Subcutaneous abdominal adipose tissue (tissue), 5 donors: ENCODE results near the gene POU2F2.
A peak's percentile ranks its signal among the peaks of the same experiment; 100 is the strongest.

Source experiments
- H3K27ac ChIP-seq: one replicate; pipeline ENCODE4 v1.7.0; 2013; ENCODE audit warnings: low read depth, mild to moderate bottlenecking, inconsistent platforms, low read length, moderate library complexity
- H3K27me3 ChIP-seq, 5 donors: one replicate each; pipeline ENCODE4 v1.7.0; 2013; ENCODE audit warnings: low read length in 5 of 5, inconsistent platforms in 1 of 5; ENCODE audit not compliant: control insufficient read depth in 5 of 5, insufficient read depth in 4 of 5
- H3K36me3 ChIP-seq, 5 donors: one replicate each; pipeline ENCODE4 v1.7.0; 2013; ENCODE audit warnings: low read length in 5 of 5; ENCODE audit not compliant: control insufficient read depth in 5 of 5, insufficient read depth in 5 of 5
- H3K4me1 ChIP-seq, 5 donors: one replicate each; pipeline ENCODE4 v1.7.0; 2013; ENCODE audit warnings: low read length in 5 of 5, mild to moderate bottlenecking in 3 of 5, moderate library complexity in 1 of 5; ENCODE audit not compliant: control insufficient read depth in 5 of 5, insufficient read depth in 5 of 5
- H3K4me3 ChIP-seq, 5 donors: one replicate each; pipeline ENCODE4 v1.7.0; 2013; ENCODE audit warnings: low read length in 5 of 5, low read depth in 1 of 5
- H3K9ac ChIP-seq, 5 donors: one replicate each; pipeline ENCODE4 v1.7.0; 2013; ENCODE audit warnings: low read length in 5 of 5, mild to moderate bottlenecking in 4 of 5, moderate library complexity in 3 of 5
- H3K9me3 ChIP-seq, 5 donors: one replicate each; pipeline ENCODE4 v1.7.0; 2013; ENCODE audit warnings: low read length in 5 of 5; ENCODE audit not compliant: control insufficient read depth in 5 of 5
- donor health status: healthy.
- donor health status: healthy.
- donor health status: healthy.
- donor health status: healthy.
- donor health status: healthy.

POU2F2 gene

DNA sequence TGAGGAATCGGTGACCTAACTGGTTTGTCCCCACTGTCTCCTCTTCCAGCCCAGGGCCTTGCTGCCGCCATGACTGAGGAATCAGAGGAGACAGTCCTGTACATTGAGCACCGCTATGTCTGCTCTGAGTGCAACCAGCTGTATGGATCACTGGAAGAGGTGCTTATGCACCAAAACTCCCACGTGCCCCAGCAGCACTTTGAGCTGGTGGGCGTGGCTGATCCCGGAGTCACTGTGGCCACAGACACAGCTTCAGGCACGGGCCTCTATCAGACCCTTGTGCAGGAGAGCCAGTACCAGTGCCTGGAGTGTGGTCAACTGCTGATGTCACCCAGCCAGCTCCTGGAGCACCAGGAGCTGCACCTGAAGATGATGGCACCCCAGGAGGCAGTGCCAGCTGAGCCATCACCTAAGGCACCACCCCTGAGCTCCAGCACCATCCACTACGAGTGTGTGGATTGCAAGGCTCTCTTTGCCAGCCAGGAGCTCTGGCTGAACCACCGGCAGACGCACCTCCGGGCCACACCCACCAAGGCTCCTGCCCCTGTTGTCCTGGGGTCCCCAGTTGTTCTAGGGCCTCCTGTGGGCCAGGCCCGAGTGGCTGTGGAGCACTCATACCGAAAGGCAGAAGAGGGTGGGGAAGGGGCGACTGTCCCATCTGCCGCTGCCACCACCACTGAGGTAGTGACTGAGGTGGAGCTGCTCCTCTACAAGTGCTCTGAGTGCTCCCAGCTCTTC, 53.5 kb downstream of the POU2F2 start:
- Histone ChIP-seq H3K36me3 (peaks cover 0 to 39% (median 38%) of the 10 kb centered on the region in 5 donors), H3K9ac (no peak overlapping the region), H3K4me1 (peaks cover 0 to 29% (median 22%) of the 10 kb centered on the region in 5 donors), H3K9me3 (no peaks in the 10 kb centered on the region), H3K27ac (no peak overlapping the region), H3K4me3 (no peak overlapping the region), H3K27me3 (no peaks in the 10 kb centered on the region)

DNA sequence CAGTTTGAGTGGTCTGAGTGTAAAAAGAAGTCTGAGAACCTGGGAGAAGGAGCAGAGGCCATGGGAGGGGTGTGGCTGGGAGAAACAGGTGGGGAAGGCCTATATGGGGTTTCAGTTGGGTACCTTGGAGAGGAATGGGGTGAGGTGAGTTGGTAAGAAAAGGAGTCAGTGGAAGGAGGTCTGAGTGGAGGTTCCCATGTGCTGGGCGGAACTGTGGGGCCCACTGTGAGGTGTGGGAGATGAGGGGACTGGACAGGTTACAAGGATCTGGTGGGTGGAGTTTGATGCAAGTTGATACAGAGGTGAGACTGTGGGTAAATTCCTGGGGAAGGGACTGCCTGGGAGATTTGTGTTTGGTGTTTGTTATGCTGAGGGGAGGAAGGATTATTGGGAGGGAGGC, 54.2 kb downstream of the POU2F2 start:
- Histone ChIP-seq H3K4me1 (peaks cover 0 to 29% (median 22%) of the 10 kb centered on the region in 5 donors), H3K4me3 (no peak overlapping the region), H3K27ac (no peak overlapping the region), H3K36me3 (peaks cover 0 to 39% (median 38%) of the 10 kb centered on the region in 5 donors), H3K9ac (peak overlapping the region in 1 of 5 donors; percentile 96), H3K9me3 (no peaks in the 10 kb centered on the region), H3K27me3 (no peaks in the 10 kb centered on the region)

DNA sequence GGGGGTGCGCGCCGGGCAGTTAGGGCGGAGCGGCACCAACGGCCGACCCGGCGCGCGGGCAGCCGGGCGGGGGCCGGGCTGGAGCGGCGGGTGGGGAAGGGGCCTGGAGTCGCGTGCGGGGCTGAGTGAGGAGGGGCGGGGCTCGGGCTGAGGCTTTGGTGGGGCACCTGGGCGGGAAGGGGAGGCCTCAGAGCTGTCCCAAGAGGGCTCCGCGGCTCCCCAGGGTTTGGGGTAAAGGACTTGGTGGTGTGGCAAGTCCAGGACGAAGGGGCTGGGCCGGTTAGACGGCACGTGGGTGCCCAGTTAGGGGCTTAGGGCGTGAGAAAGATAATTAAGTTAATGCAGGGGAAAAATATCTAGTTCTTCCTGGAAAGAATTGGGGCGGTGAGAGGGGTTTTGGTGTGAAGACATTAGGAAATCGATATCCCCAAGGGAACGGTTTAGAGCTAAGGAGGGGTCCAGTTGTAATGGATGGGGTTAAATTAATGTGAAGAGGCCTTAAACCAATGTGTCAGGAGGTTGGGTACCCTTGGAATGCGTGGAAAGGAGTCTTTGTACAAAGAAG, 55.8 kb downstream of the POU2F2 start:
- H3K4me1 ChIP-seq: peaks cover 0 to 29% (median 22%) of the 10 kb centered on the region in 5 donors
- H3K4me3 ChIP-seq: peak overlapping the region; percentile 75 to 93 (median 84)
- peak overlapping the region; percentile 30 to 96 (median 88) for H3K9ac ChIP-seq
- peaks cover 0 to 31% (median 31%) of the 10 kb centered on the region in 5 donors for H3K36me3 ChIP-seq
- no peaks in the 10 kb centered on the region for H3K27me3 ChIP-seq
- peak overlapping the region; percentile 99 for H3K27ac ChIP-seq
- H3K9me3 ChIP-seq: no peaks in the 10 kb centered on the region

DNA sequence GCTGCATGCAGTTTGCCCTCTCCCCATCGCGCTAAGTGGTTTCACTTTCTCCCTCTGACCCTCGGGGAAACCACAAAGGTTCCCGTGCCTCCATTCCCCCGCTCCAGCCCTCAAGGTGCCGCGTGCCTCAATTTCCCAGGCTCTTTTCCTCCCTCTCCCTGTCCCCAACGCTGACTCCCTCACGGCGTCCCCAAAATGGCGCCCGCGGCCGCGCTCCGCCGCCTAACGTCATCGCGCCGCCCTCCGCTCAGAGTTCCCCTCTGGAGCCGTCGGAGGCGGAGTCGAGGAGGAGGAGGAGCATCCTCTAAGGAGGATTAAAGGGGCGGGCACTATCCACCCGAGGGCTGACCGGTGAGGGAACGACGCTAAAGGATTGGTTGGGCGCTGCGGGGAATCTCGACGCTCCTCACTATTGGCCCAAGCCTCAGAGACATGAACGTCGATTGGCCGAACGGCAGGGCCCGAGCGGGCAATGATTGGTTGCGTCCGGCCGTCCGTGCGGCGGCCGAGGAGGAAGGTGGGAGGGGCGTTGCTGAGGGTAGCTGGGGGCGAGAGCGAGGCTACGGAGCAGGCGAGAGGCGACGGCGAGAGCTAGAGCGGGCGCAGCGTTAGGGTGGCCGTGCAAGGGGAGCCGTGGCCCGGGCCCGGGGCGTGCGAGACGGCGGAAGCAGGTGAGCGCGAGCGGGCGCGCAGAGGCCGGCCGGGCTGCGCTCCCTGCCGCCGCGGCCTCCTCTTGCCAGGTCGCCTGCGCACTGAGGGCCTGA, 56.4 kb downstream of the POU2F2 start, which contains the start of gene ZNF574:
Gene ZNF574 (plus strand): TSS at position 551 of the 764 bp plus-strand sequence. CDS start 2,441 bp downstream, outside the sequence.
- Histone ChIP-seq H3K36me3 (peaks cover 0 to 25% (median 25%) of the 10 kb centered on the region in 5 donors), H3K9me3 (no peaks in the 10 kb centered on the region), H3K27ac (peak within 1 kb of the TSS; percentile 99), H3K27me3 (peaks cover 0 to 1% (median 0%) of the 10 kb centered on the region in 5 donors), H3K9ac (peak within 1 kb of the TSS; percentile 89 to 99 (median 98)), H3K4me1 (peaks cover 0 to 29% (median 22%) of the 10 kb centered on the region in 5 donors), H3K4me3 (peak within 1 kb of the TSS; percentile 75 to 98 (median 93))

DNA sequence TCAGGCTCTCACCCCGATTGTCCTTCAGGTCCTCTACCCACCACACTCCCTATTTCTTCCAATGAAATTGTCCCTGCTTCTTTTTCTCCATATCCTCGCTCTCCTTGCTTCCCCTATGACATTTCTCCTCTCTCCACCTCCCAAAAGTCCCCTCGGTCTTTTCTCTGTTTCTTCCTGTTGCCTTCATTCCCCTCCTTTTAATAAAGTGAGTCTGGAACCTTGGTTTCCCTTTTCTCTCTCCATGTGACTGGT, 57.0 kb downstream of the POU2F2 start:
- H3K9me3 ChIP-seq: no peaks in the 10 kb centered on the region
- peak overlapping the region; percentile 75 to 98 (median 93) for H3K4me3 ChIP-seq
- peak overlapping the region; percentile 99 for H3K27ac ChIP-seq
- H3K27me3 ChIP-seq: peaks cover 0 to 7% (median 3%) of the 10 kb centered on the region in 5 donors
- H3K9ac ChIP-seq: peak overlapping the region; percentile 89 to 99 (median 98)
- peaks cover 0 to 29% (median 22%) of the 10 kb centered on the region in 5 donors for H3K4me1 ChIP-seq
- peaks cover 0 to 20% (median 20%) of the 10 kb centered on the region in 5 donors for H3K36me3 ChIP-seq

DNA sequence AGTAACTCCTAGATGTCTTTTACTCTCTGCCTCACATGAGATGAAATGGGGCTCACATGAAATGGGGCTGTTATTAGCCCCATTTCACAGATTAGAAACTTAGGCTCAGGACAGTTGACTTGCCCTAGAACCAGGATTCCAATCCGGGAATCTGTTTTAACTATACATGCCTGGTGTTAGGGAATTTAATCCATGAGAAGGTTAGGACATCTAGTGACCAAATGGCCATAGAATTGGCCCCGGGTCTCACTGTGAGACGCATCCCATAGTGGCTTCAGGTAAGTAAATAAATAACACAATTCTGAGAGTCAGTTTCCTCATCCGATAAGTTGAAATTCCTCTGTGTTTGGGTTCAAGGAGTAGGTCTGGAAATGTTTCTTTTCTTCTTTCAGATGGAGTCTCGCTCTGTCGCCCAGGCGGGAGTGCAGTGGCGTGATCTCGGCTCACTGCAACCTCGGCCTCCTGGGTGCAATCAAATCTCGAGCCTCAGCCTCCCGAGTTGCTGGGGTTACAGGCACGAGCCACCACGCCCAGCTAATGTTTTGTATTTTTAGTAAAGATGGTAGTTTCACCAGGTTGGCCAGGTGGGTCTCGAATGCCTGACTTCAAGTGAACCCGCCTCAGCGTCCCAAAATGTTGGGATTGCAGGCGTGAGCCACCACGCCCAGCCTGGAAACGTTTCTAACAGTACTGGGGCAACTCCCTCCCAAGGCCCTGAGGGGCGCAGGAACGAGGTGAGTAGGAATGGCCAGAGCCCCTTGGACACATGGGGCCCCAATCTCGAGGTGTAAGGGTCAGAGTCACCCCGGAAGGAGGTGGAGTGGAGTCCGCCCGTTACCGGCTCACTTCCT, 57.5 kb downstream of the POU2F2 start:
- H3K4me3 ChIP-seq: peak overlapping the region; percentile 75 to 98 (median 93)
- H3K27ac ChIP-seq: peak overlapping the region; percentile 99
- H3K9ac ChIP-seq: peak overlapping the region; percentile 89 to 99 (median 98)
- peaks cover 0 to 29% (median 22%) of the 10 kb centered on the region in 5 donors for H3K4me1 ChIP-seq
- peaks cover 0 to 11% (median 3%) of the 10 kb centered on the region in 5 donors for H3K27me3 ChIP-seq
- peaks cover 0 to 14% (median 14%) of the 10 kb centered on the region in 5 donors for H3K36me3 ChIP-seq
- no peaks in the 10 kb centered on the region for H3K9me3 ChIP-seq

DNA sequence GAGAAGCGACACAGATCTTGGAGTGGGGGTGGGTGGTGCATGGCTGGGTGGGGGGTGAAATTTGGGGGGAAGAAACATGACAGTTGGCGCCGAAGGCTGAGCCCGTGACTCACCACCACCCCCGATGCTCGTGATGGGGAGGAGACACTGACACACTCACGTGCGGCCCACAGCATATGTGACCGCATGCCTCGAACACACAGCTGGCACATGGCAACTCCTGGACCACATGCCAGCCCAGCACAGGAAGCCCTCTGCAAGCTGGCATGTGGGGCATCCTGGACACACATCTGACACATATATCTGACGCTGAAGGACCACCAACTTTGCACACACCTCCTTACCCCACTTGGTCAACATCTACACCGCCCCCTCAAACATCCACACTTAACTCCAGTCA, 61.0 kb downstream of the POU2F2 start:
- H3K9ac ChIP-seq: no peak overlapping the region
- no peak overlapping the region for H3K4me3 ChIP-seq
- no peaks in the 10 kb centered on the region for H3K36me3 ChIP-seq
- H3K27me3 ChIP-seq: peaks cover 25 to 42% (median 28%) of the 10 kb centered on the region in 5 donors
- peaks cover 0 to 17% (median 7%) of the 10 kb centered on the region in 5 donors for H3K4me1 ChIP-seq
- no peak overlapping the region for H3K27ac ChIP-seq
- H3K9me3 ChIP-seq: no peaks in the 10 kb centered on the region

DNA sequence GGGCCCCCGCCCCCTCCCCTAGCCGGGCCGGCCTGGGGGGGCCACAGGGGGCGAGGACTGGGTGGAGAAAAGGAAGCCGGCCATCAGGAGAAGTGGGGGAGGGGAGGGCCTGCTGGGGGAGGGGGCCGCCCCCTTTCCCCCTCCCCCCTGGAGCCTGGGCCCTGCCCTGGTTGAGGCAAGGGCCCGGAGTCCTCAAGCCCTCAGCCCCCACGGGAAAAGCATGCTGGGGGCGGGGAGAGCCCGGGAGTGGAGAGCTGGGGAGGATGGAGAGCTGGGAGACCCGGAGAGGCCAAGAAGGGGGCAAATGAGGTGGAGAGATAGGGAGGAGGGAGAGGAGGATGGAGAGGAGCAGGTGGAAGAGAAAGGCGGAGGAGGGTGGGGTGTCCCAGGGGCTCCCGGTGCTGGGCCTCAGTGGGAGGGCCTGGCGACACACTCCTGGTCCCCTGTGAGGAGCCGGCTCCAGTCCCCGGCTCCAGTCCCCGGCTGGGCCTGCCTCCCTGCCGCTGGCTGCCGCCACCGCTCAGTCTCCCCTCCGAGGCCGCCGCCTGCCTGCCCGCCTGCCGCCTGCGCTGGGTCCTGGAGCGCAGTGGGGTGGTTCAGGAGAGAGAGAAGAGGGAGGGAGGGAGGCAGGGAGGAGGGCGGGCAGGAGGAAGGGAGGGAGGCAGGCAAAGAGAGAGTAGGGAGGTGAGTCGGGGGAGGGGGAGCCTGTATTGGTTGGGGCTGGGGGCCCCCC, 62.5 kb downstream of the POU2F2 start, which contains the start of gene GRIK5:
Gene GRIK5 (minus strand): TSS at position 588 of the 733 bp plus-strand sequence. CDS start 4,436 bp downstream, outside the sequence.
- H3K4me3 ChIP-seq: no peak within 1 kb of the TSS

More for the DNA sequence above, 62.5 kb downstream of the POU2F2 start, which contains the start of gene GRIK5:
- H3K9me3 ChIP-seq: no peaks in the 10 kb centered on the region
- no peak within 1 kb of the TSS for H3K27ac ChIP-seq
- H3K9ac ChIP-seq: no peak within 1 kb of the TSS
- H3K27me3 ChIP-seq: peaks cover 25 to 49% (median 41%) of the 10 kb centered on the region in 5 donors
- H3K36me3 ChIP-seq: no peaks in the 10 kb centered on the region
- H3K4me1 ChIP-seq: peaks cover 0 to 8% (median 1%) of the 10 kb centered on the region in 5 donors
